Endodermal cell (in vitro differentiated cells): ENCODE measurements around the gene WDR91. TPM values are rescaled to one million over a fixed set of nuclear protein-coding genes. Genes with fewer than 3 reads are reported as not detected.
A peak's percentile ranks its signal among the peaks of the same experiment; 100 is the strongest.

Experiments
- DNase-seq: peaks from one replicate; pipeline ENCODE4 v3.0.0-alpha.2; 2017
- H3K27ac ChIP-seq: 2 replicates; pipeline ENCODE4 v1.5.1; 2013; ENCODE audit warnings: mild to moderate bottlenecking, low read depth, low read length, moderate library complexity
- H3K27me3 ChIP-seq: 2 replicates; pipeline ENCODE4 v1.6.1; 2013; ENCODE audit warnings: mild to moderate bottlenecking, low read length, moderate library complexity; ENCODE audit not compliant: insufficient read depth, control insufficient read depth, poor library complexity, severe bottlenecking
- H3K36me3 ChIP-seq: 2 replicates; pipeline ENCODE4 v1.7.0; 2013; ENCODE audit warnings: mild to moderate bottlenecking, low read length, moderate library complexity; ENCODE audit not compliant: control insufficient read depth, insufficient read depth
- H3K4me1 ChIP-seq: one replicate; pipeline ENCODE4 v1.7.0; 2013; ENCODE audit warnings: low read length; ENCODE audit not compliant: control insufficient read depth, insufficient read depth
- H3K4me3 ChIP-seq: 2 replicates; pipeline ENCODE4 v1.5.1; 2013; ENCODE audit warnings: mild to moderate bottlenecking, low read length, moderate library complexity
- H3K9ac ChIP-seq: 2 replicates; pipeline ENCODE4 v1.6.1; 2013; ENCODE audit warnings: mild to moderate bottlenecking, low read length, moderate library complexity; ENCODE audit not compliant: poor library complexity, severe bottlenecking; ENCODE audit errors: extremely low read depth
- H3K9me3 ChIP-seq: 2 replicates; pipeline ENCODE4 v1.6.1; 2013; ENCODE audit warnings: mild to moderate bottlenecking, low read length, moderate library complexity; ENCODE audit not compliant: control insufficient read depth
- H3K27ac Mint-ChIP-seq: 2 replicates; pipeline ENCODE4 v1.8.0; 2020; ENCODE audit warnings: mixed read lengths
- H3K27me3 Mint-ChIP-seq: 2 replicates; pipeline ENCODE4 v1.8.0; 2021; ENCODE audit warnings: mild to moderate bottlenecking, mixed read lengths; ENCODE audit not compliant: insufficient read depth
- H3K36me3 Mint-ChIP-seq: 2 replicates; pipeline ENCODE4 v1.8.0; 2020; ENCODE audit warnings: low read depth, mixed read lengths
- H3K4me1 Mint-ChIP-seq: 2 replicates; pipeline ENCODE4 v1.8.0; 2020; ENCODE audit warnings: mixed read lengths
- H3K4me3 Mint-ChIP-seq: 2 replicates; pipeline ENCODE4 v1.8.0; 2020; ENCODE audit warnings: mild to moderate bottlenecking, moderate library complexity, mixed read lengths
- H3K9me3 Mint-ChIP-seq: 2 replicates; pipeline ENCODE4 v1.8.0; 2020; ENCODE audit warnings: mild to moderate bottlenecking, mixed read lengths
- CTCF ChIP-seq: fragments of 200-600 bp; sonication (generic); conservative IDR thresholded peaks from 2 replicates; pipeline ENCODE4 v1.5.0; 2021; ENCODE audit warnings: antibody characterized with exemption, mild to moderate bottlenecking
- WGBS, 2 experiments: methylation state at CpG; one replicate each; pipeline versions ENCODE4 v1.1.5 to v1.1.7; 2013; ENCODE audit warnings: missing lambda C conversion rate in 2 of 2, mixed read lengths in 1 of 2; ENCODE audit not compliant: insufficient coverage in 1 of 2, insufficient read length in 1 of 2; 5-methylcytosine and 5-hydroxymethylcytosine counted together
- total RNA-seq, 2 donors: library from RNA; stranded (reverse); fragmentation: NEBNext Ultra II Directional in 1 of 2; extraction: Animal tissue kit (Norgen Biotek cat#: 25700) in 1 of 2; gene quantifications; 2 replicates in 1 of 2; 3 replicates in 1 of 2; pipeline ENCODE4 v1.2.1, GENCODE V29; 2021

The WDR91 gene
- total RNA-seq, 2 donors from 2014 or later, result 8.2 to 9.6 TPM

- no peak for TF ChIP-seq CTCF
- peaks cover 55% of the 10 kb centered on the region for H3K36me3 Mint-ChIP-seq
- Histone ChIP-seq H3K4me3 (peak overlapping the region; percentile 90), H3K9ac (no peak overlapping the region), H3K27ac (no peak overlapping the region), H3K27me3 (no peaks in the 10 kb centered on the region), H3K36me3 (peaks cover 47% of the 10 kb centered on the region), H3K9me3 (peaks cover 2% of the 10 kb centered on the region), H3K4me1 (no peaks in the 10 kb centered on the region)
- H3K9me3 Mint-ChIP-seq, result peaks cover 3% of the 10 kb centered on the region
- WGBS, 2 experiments, result 92 to 93% methylated on average over 10 to 13 of the region's 13 CpGs
- no peaks in the 10 kb centered on the region for H3K27me3 Mint-ChIP-seq
- peaks cover 11% of the 10 kb centered on the region for H3K4me1 Mint-ChIP-seq
- DNase-seq, result no peak
- H3K4me3 Mint-ChIP-seq, result peak overlapping the region; percentile 76
- H3K27ac Mint-ChIP-seq, result peak overlapping the region; percentile 90
These were observed 42.7 kb downstream of the WDR91 start for GRCh38 chr7:135168489-135169140.

GRCh38 chr7:135168001-135168400 is 43.3 kb downstream of the WDR91 start:
- DNase-seq, result no peak
- H3K9me3 Mint-ChIP-seq, result peaks cover 3% of the 10 kb centered on the region
- no peak overlapping the region for H3K27ac Mint-ChIP-seq
- H3K4me3 ChIP-seq, result no peak overlapping the region
- no peak overlapping the region for H3K4me3 Mint-ChIP-seq
- no peaks in the 10 kb centered on the region for H3K27me3 Mint-ChIP-seq
- H3K27ac ChIP-seq, result no peak overlapping the region
- 84 to 96% methylated on average over 3 to 4 of the region's 9 CpGs for WGBS, 2 experiments
- peaks cover 11% of the 10 kb centered on the region for H3K4me1 Mint-ChIP-seq
- H3K36me3 ChIP-seq, result peaks cover 48% of the 10 kb centered on the region
- H3K9ac ChIP-seq, result no peak overlapping the region
- peaks cover 7% of the 10 kb centered on the region for H3K9me3 ChIP-seq
- no peaks in the 10 kb centered on the region for H3K4me1 ChIP-seq
- peaks cover 57% of the 10 kb centered on the region for H3K36me3 Mint-ChIP-seq
- no peak for TF ChIP-seq CTCF
- H3K27me3 ChIP-seq, result no peaks in the 10 kb centered on the region

GRCh38 chr7:135167365-135167917 is 43.9 kb downstream of the WDR91 start:
- H3K36me3 ChIP-seq, result peaks cover 48% of the 10 kb centered on the region
- no peaks in the 10 kb centered on the region for H3K27me3 Mint-ChIP-seq
- no peak overlapping the region for H3K4me3 ChIP-seq
- H3K4me1 Mint-ChIP-seq, result peaks cover 11% of the 10 kb centered on the region
- WGBS, 2 experiments, result 85 to 89% methylated on average over 8 to 12 of the region's 12 CpGs
- H3K9me3 ChIP-seq, result peaks cover 13% of the 10 kb centered on the region
- DNase-seq, result no peak
- TF ChIP-seq CTCF, result no peak
- peaks cover 9% of the 10 kb centered on the region for H3K9me3 Mint-ChIP-seq
- H3K9ac ChIP-seq, result no peak overlapping the region
- H3K4me3 Mint-ChIP-seq, result no peak overlapping the region
- no peaks in the 10 kb centered on the region for H3K4me1 ChIP-seq
- peaks cover 63% of the 10 kb centered on the region for H3K36me3 Mint-ChIP-seq
- H3K27ac Mint-ChIP-seq, result no peak overlapping the region
- no peaks in the 10 kb centered on the region for H3K27me3 ChIP-seq
- no peak overlapping the region for H3K27ac ChIP-seq
